Measurements from ENCODE around the gene ARSK.

- no peak for TF ChIP-seq CTCF (IDR thresholded peaks at IDR 0.05)
- TF ChIP-seq POLR2A (IDR thresholded peaks at IDR 0.05), result no peak
Measured at GRCh38 chr5:95615164-95615467, 60.2 kb downstream of the ARSK start.

Data from heart left ventricle (tissue), 13 donors.